ENCODE results near the gene SLC9A7. TPM values are rescaled to one million over a fixed set of nuclear protein-coding genes. Genes with fewer than 3 reads are reported as not detected.

Gene SLC9A7
- total and polyA plus RNA-seq, 8 donors = 0.29 to 25.6 (median 9.1) TPM

DNA sequence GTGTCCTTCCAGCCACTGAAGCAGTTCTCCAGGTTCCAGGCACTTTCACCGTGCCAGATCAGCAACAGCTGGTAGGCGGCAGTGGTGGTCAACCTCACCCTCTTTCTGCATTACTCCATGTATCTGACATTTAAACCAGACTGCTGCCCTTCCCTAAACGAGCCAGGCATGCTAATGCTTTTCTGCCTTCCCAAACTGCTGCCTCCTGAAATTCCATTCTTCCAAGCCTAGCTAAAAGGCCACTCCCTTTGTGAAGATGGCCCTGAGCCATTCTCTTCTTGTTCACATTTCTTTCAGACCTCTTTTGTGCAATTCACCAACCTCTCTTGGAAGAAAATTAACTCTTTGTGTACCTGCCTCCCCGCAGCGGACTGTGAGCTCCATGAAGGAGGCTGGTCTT is 111.7 kb downstream of the SLC9A7 start:
- DNase-seq = no peak
- intact Hi-C loops (cut with DNase I; ENCODE audit: low total_unique reads) = loop anchor here (10.0 kb wide), 1 partner anchor 82 kb away; no protein-coding TSS in a partner anchor
- Histone ChIP-seq H3K9me3 (no peaks in the 10 kb centered on the region), H3K4me1 (peaks cover 0 to 13% (median 0%) of the 10 kb centered on the region in 4 donors), H3K27me3 (peaks cover 0 to 7% (median 0%) of the 10 kb centered on the region in 3 donors), H3K4me3 (no peak overlapping the region), H3K27ac (no peak overlapping the region), H3K36me3 (peaks cover 0 to 10% (median 7%) of the 10 kb centered on the region in 4 donors)
- TF ChIP-seq, protein P1, sequence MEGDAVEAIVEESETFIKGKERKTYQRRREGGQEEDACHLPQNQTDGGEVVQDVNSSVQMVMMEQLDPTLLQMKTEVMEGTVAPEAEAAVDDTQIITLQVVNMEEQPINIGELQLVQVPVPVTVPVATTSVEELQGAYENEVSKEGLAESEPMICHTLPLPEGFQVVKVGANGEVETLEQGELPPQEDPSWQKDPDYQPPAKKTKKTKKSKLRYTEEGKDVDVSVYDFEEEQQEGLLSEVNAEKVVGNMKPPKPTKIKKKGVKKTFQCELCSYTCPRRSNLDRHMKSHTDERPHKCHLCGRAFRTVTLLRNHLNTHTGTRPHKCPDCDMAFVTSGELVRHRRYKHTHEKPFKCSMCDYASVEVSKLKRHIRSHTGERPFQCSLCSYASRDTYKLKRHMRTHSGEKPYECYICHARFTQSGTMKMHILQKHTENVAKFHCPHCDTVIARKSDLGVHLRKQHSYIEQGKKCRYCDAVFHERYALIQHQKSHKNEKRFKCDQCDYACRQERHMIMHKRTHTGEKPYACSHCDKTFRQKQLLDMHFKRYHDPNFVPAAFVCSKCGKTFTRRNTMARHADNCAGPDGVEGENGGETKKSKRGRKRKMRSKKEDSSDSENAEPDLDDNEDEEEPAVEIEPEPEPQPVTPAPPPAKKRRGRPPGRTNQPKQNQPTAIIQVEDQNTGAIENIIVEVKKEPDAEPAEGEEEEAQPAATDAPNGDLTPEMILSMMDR (IDR thresholded peaks at IDR 0.05) = no peak
- no peak for TF ChIP-seq POLR2A (IDR thresholded peaks at IDR 0.05)
- TF ChIP-seq POLR2AphosphoS5 (IDR thresholded peaks at IDR 0.05) = no peak
- no peak for TF ChIP-seq EP300 (IDR thresholded peaks at IDR 0.05)
- whole genome bisulfite sequencing, 5 donors = 69 to 87% (median 78%) methylated on average over 5 of the region's 5 CpGs

DNA sequence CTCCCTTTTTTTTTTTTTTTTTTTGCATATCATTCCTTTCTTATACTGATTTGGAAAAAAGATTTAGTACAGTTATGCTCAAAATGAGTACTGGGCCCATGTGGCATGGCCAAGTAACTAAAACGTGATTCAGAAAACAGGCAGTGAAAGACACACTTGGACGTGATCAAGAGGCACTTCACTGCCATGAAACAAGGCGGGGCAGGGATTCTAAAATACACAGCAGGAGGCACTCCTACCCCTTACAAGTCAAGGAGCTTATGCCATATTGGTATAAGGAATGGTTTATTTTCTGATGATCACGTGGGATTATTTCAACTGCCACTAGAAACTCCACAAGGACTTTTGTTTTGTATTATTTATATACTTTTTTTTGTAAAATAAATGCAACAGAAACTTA is 113.3 kb downstream of the SLC9A7 start:
- Histone ChIP-seq H3K4me1 (peaks cover 0 to 13% (median 0%) of the 10 kb centered on the region in 4 donors), H3K4me3 (no peak overlapping the region), H3K9me3 (no peaks in the 10 kb centered on the region), H3K27ac (no peak overlapping the region), H3K36me3 (peaks cover 0 to 10% (median 7%) of the 10 kb centered on the region in 4 donors), H3K27me3 (peaks cover 0 to 7% (median 0%) of the 10 kb centered on the region in 3 donors)
- intact Hi-C loops (cut with DNase I; ENCODE audit: low total_unique reads) = loop anchor here (10.0 kb wide), 1 partner anchor 81 kb away; no protein-coding TSS in a partner anchor
- DNase-seq = no peak
- TF ChIP-seq, protein P1 (IDR thresholded peaks at IDR 0.05) = no peak
- TF ChIP-seq POLR2A (IDR thresholded peaks at IDR 0.05) (no peak), POLR2AphosphoS5 (IDR thresholded peaks at IDR 0.05) (no peak), EP300 (IDR thresholded peaks at IDR 0.05) (no peak)
- 55 to 84% (median 83%) methylated on average over 4 of the region's 4 CpGs for WGBS, 5 donors

DNA sequence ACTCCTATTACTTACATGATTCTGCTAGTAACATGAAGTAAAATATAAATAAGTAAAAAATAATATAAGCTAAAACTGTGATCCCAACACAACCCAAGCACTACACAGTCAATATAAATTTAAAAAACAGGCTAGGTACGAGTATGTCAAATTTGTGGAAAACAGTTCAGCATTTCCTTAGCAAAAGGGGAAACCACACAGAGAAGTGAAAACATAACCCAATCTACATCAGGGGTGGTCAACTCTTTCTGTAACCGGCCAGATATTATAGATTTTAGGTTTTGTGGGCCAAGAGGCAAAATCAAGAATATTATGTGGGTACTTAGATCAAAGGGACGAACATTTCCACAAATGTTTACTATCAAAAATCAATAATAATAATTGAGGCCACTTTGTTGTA is 115.3 kb downstream of the SLC9A7 start:
- no peak overlapping the region for H3K27ac ChIP-seq
- peaks cover 0 to 7% (median 0%) of the 10 kb centered on the region in 3 donors for H3K27me3 ChIP-seq
- no peaks in the 10 kb centered on the region for H3K9me3 ChIP-seq
- TF ChIP-seq EP300 (IDR thresholded peaks at IDR 0.05) (no peak), POLR2AphosphoS5 (IDR thresholded peaks at IDR 0.05) (no peak), POLR2A (IDR thresholded peaks at IDR 0.05) (no peak)
- TF ChIP-seq, protein P1 (IDR thresholded peaks at IDR 0.05) = no peak
- peaks cover 0 to 10% (median 7%) of the 10 kb centered on the region in 4 donors for H3K36me3 ChIP-seq
- no peaks in the 10 kb centered on the region for H3K4me1 ChIP-seq
- no peak for DNase-seq
- intact Hi-C loops (cut with DNase I; ENCODE audit: low total_unique reads) = loop anchor here (10.0 kb wide), 1 partner anchor 79 kb away; no protein-coding TSS in a partner anchor
- WGBS, 5 donors = 64 to 86% (median 83%) methylated on average over 3 of the region's 3 CpGs
- no peak overlapping the region for H3K4me3 ChIP-seq

DNA sequence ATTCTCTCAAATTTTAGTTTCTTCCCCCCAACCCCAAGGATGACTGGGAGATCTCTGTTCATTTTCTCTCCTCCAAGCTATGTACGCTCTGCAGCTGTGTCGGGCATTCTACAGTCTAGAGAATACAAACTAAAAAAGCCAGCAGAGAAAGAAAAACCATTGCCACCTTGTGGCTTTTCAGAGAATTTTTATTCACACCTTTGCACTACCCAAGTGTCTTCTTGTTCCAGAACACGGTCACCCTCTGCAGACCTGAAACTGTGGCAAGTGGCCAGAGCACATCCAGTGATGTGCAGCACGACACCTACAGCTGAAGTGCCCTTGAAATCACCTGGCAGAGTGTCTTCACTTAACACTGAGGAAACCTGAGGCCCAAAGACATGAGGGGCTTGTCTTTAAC is 116.8 kb downstream of the SLC9A7 start:
- no peaks in the 10 kb centered on the region for H3K9me3 ChIP-seq
- TF ChIP-seq, protein P1 (IDR thresholded peaks at IDR 0.05) = peak in 4 of 7 experiments; percentile 12 to 31 (median 21)
- no peak for TF ChIP-seq POLR2A (IDR thresholded peaks at IDR 0.05)
- no peak overlapping the region for H3K27ac ChIP-seq
- DNase-seq = peak in 1 of 2 donors; percentile 34
- peaks cover 0 to 9% (median 7%) of the 10 kb centered on the region in 4 donors for H3K36me3 ChIP-seq
- no peaks in the 10 kb centered on the region for H3K4me1 ChIP-seq
- intact Hi-C loops (cut with DNase I; ENCODE audit: low total_unique reads) = loop anchor here (10.0 kb wide), 1 partner anchor 77 kb away; no protein-coding TSS in a partner anchor
- H3K4me3 ChIP-seq = no peak overlapping the region
- H3K27me3 ChIP-seq = peaks cover 0 to 1% (median 0%) of the 10 kb centered on the region in 3 donors
- WGBS, 5 donors = 27 to 64% (median 50%) methylated on average over 2 to 4 of the region's 4 CpGs
